Dermis microvascular lymphatic vessel endothelial cell (primary cell): ENCODE measurements around the gene CAPZB. TPM values are rescaled to one million over a fixed set of nuclear protein-coding genes. Genes with fewer than 3 reads are reported as not detected.
A peak's percentile ranks its signal among the peaks of the same experiment; 100 is the strongest.
"Not testable (repeated sequence)": the region's sequence is repeated elsewhere in the genome, so short reads cannot be mapped to it uniquely, and the experiment has no call there.

ENCODE experiments used
- DNase-seq, 2 donors: peaks; one replicate each; pipeline versions ENCODE4 v3.0.0 to v3.0.0-alpha.2; 2010; ENCODE audit warnings: low read depth in 2 of 2
- total RNA-seq: library from RNA; depleted of rRNA; stranded (reverse); fragments of >200 nt; gene quantifications from 2 replicates; pipeline ENCODE4 v1.2.1, GENCODE V29; 2014

CAPZB gene
- total RNA-seq, 1 donor from 2014 or later, result 119 TPM

DNA sequence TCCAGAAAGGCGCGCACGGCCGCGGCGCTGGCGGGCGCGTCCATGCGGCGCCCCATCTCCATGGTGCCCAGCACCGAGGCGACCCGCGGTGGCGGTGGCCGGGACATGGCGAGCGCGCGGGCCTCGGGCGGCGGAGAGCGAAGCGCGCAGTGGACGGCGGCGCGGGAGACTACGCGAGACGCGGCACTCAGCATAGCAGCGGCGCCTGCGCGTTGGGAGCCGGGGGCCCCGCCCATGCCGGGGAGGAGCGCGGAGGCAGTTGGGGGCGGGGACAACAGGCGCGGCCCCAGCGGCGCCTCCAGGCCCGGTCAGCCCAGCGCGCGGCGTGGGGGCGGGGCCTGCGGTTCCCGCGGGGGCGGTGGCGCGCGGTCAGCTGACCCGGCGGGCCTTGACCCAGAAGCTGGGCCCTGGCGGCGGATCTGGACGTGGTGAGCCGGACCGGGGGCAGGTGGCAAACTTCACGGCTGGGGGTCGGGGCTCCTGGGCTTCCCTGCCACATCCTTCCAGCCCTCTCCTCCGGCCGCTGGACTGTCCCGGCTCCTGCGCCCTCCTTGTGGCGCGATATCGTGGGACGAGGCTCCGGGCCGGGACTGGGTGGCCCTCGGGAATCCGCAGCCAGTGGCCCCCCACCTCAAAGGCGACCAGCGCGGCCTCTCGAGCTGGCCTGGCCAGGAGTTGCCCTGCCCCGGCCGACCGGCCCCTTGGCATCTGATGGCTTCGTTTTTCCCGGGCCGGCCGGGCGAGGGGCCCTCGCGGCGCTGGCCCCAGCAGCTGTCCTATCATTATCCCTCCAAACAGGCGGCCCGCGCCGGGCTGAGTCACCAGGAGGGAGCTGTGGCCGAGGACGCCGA lies 173.2 kb downstream of the CAPZB start, which contains the start of the genes AKR7A2 and SLC66A1:
Gene AKR7A2 (minus strand): TSS at position 214 of the 851 bp plus-strand sequence. CDS start 20 bp downstream, at position 194.
Gene SLC66A1 (plus strand): TSS at position 396 of the 851 bp plus-strand sequence. CDS start 5,352 bp downstream, outside the sequence.
- peak; percentile 79 to 94 for DNase-seq

DNA sequence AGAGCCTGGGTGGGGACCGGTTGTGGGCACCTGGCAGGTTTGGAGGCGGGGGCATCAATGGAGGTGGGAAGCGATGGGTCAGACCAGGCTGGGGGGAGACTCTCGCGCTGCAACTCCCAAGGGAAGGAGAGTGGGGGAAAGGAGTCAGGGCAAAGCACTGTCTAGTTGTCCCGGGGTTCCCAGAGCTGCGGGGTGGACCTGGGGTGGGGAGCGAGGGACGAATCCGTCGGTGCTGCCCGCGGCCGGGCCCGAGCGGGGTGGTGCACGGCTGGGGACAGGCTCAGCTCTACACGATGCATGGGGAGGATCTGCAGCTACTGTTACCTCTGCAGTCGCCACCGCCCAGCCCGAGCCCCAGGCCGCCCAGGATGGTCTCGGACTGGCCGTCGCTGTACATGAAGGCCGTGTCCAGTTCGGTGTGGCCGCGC lies 173.8 kb downstream of the CAPZB start:
- DNase-seq, result no peak

DNA sequence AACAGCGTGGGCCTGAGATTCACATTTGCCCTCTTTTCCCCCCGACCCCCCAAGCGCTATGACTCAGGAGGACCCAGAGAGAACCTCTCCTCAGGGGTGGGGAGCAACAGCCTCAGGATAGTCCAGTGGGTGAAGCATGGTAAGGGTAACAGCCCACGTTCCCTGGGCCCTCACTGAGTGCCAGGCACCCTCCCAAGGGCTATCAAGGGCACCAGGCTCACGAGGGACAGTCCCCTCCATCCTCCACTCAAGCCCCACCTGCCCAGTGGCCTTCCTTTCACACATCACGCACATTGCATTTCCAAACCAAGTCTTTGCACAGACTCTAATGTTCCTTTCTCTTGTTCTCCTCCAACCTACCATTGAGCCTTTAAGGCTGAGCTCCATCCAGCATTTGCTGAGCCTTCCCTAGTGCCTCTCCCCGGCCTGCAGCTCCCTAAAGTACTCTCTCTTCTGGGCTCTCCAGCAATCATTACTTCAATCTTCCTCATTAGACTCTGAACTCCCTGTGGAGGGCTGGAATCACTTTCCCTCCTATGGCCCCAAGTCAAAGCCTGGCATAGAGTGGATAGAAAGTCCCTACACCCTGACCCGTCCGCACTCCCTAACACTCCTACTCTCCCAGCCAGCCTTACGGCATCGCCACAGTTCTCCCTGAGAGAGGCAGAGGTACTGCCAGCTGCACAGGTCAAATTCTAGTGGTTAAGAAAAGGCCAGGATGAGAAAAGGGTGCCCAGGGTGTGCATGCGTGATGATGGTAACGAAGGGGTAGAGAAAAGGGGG lies 174.4 kb downstream of the CAPZB start:
- DNase-seq, result no peak

DNA sequence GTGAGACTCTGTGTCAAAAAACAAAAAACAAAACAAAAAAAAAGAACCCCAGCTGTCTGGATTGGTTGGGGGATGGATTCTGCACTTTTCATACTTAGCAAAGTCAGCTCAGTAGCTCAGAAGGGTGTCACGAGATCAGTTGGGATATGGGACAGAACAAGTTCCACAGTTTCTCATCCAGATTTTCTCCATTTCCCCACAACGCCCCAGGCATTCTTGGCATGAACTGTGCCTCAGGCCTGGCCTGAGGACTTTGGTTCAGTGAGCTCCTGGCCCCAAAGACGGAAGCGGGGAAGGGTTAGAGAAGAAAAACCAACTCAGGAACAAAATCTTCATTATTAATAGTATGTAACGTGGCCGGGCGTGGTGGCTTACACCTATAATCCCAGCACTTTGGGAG lies 175.3 kb downstream of the CAPZB start:
- no peak for DNase-seq

DNA sequence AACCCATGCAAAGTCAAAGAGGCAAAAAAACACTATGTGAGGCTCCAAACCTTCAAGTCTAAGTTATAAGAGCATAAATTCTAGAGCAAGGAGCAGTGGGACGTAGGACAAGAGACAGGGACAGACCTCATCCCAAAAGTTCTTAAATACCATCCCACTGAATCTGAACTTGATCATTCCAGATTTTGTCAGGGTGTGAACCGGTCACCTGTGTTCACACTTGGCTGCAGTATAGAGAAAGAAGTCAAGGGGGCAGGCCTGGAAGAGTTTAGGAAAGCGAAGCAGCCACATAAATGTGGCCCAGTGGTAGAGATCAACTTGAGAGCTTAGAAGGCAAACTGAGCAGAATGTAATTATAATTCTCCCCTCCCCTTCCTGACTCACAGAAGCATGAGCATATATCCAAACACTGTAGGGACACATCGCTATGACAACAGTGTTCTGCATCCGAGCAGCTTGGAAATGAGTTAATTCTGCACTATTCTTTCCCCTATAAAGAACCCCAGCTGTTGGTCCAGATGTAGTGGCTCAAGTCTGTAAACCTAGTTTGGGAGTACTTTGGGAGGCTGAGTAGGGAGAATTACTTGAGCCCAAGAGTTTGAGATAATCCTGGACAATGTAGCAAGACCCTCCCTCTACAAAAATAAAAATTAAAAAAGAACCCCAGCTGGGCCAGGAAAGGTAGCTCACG lies 176.1 kb downstream of the CAPZB start:
- peak in 1 of 2 donors; percentile 37 for DNase-seq

DNA sequence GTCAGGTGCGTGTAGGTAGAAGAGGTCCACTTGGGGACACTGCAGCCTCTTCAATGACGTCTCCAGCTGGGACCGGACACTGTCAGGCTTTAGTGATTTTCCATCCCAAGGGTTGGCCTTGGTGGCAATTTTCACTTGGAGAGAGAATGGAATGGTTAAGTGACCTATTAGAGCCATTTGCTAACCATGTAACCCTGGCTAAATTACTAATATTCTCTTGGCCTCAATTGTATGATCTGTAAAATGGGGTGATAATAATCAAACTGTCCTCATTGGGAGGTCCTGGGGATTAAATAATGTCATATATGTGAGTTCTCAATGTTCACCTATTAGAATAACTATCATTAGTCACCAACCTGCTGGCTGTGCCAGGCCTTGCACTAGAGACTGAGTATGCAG lies 176.8 kb downstream of the CAPZB start:
- DNase-seq, result no peak

DNA sequence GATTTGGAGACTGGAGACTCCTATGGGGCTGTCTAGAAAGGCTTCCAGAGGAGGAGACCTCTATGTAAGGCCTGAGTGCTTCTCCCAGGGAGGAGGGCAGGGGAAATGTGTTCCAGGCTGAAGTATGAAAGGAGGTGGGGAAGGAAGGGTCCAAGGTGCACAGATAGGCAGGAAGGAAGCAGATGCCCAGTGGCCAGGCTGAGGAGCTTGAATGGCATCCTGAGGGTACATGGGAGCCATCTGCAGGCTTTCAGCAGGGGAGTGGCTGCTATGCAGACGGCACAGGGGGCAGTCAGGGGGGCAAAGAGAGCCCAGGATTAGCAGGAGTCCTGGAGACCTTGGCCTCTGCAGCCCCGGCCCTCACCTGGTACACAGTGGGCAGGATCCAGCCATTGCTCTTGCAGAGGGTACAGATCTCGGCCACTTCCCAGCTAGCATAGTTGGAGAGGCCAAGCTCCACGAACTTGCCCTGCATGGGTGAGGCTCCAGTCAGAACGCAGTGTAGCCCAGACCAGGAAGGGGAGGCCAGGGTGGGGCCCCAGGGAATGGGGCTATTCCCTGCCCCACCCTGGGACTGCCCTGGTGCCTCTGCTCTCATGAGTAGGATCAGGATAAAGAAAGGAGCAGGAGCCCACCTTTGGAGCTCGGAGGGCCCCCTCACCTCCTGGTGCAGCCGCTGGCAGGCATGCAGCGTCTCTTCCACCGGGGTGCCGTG lies 177.4 kb downstream of the CAPZB start:
- no peak for DNase-seq

DNA sequence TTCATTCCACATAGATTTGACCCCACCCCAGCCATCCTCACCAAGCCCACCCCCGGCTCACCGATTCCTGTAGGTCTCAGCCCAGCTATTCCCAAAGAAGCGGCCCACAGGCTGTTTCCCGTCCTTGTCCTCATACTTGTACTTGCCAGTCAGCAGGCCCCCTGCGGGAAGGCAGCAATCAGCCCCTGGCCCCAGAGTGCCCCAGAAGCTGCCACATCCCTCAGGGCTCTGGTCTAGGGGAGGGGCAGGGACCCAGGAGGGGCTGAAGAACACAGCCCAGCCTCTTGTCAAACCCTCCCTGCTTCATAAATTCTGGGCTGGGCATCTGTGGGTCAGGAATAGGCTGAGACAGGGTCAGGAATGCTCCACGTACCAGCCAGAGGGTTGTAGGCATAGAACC lies 178.4 kb downstream of the CAPZB start:
- no peak for DNase-seq

DNA sequence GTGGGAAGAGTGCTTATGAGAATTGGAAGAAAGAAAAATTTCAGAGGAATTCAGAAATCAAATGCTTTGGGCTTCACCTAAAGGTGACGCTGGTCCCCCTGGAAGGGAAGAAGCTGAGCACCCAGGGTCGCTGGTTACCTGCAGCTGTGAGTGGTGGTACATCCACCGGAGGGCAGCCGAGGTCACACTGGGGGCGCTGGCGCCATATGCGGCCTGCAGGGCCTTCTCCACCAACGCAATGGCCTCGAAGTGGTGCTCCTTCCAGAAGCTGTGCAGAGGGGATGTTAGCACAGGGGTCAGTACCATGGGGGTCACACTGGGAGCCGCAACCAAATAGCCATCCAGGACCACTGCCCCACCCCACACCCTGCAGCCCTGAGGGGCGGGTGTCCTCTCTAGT lies 179.5 kb downstream of the CAPZB start:
- DNase-seq, result no peak

DNA sequence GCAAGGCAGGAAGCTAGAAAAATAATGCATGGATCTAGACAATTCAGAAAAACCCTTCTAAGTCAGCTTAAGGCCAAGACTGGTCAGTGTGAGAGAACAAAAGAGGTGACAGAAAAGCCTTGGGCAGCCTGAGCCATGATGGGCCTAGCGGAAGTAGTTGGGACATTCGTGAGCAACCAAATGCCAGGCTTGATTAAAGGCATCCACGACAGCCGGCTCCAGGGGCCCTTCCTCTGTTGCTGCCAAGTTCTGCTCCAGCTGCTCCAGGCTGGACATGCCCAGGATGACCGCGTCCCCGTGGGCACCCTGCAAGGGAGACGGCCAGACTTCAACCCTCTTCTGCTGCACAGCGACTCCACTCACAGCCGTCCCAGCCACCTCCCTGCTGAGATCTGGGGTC lies 181.3 kb downstream of the CAPZB start:
- not testable (repeated sequence) for DNase-seq

DNA sequence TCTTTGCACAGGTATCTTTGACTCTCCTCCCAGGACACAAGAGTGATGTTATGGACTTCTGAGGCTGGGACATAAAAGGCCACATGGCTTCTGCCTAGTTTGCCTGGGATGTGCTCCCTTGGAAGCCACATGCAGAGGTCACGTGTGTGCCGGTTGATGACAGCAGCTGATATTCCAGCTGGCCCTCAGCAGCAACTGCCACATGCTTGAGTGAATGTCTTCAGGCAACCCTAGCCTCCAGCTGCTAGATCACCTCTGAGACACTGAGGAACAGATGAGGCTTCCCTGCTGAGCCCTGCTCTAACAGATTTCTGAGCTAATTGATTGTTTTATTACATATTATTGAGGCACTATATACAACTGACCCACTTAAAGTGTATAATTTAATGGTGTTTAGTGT lies 185.1 kb downstream of the CAPZB start:
- no peak for DNase-seq

DNA sequence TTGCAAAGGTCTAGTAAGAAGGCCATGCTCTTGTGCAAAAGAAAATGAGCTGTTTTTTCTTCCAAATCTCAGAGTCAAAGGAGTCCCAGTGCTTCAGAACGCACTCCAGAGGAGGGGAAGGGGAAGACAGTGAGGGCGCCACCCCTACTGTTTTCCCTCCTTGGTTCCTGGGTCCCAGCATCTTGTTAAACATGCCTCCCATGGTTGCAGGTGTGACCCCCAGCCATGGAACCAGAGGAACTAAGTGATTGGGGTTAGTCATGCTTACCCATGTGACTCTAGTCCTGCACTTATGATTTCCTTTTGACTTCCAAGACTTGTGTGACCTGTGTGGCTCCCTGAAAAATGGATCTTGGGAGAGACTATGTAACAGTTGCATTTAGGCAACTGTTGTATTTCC lies 190.7 kb downstream of the CAPZB start:
- no peak for DNase-seq

DNA sequence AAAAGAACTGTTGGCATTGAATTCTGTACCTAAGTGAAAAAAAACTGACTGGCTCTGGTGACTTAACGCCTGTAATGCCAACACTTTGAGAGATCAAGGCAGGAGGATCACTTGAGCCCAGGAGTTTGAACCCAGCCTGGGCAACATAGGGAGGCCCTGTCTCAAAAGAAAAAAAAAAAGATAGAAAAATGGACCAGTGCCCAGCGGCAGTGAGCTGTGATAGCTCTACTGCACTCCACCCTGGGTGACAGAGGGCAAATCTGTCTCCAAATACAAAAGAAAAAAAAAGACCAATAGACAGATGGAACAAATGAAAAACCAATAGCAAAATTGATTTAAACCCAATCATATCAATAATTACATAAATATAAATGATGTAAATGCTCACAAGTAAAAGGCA lies 196.1 kb downstream of the CAPZB start:
- DNase-seq, result no peak

Other genes starting within 250 kb of the CAPZB start
- 38.1 and 41.6 TPM in 2 replicates for gene EMC1, start 234.0 kb downstream of the CAPZB start, total RNA-seq
- gene MRTO4, start 233.7 kb downstream of the CAPZB start, total RNA-seq, result 19.4 and 19.7 TPM in 2 replicates
- 0.13 and 0.25 TPM in 2 replicates for gene AKR7A3, start 196.8 kb downstream of the CAPZB start, total RNA-seq
- 49.7 and 67.5 TPM in 2 replicates for gene AKR7A2, start 173.4 kb downstream of the CAPZB start, total RNA-seq
- gene SLC66A1, start 173.2 kb downstream of the CAPZB start, total RNA-seq, result 10.9 and 18.5 TPM in 2 replicates
- 91.4 and 236 TPM in 2 replicates for gene NBL1, start 158.8 kb upstream of the CAPZB start, total RNA-seq
- gene HTR6, start 179.3 kb upstream of the CAPZB start, total RNA-seq, result under 0.01 and 0.13 TPM in 2 replicates